WTC11 (cell line): ENCODE measurements around the gene PSMA4. TPM values are rescaled to one million over a fixed set of nuclear protein-coding genes. Genes with fewer than 3 reads are reported as not detected.

Experiments
- ATAC-seq: fragments of 200-7000 bp; cut with Tn5 transposase; 2 replicates; pipeline ENCODE4 v1.10.0; 2021; ENCODE audit warnings: mild to moderate bottlenecking, moderate library complexity
- CTCF ChIA-PET: fragments of 300-600 bp; sonication (Branson Sonifier 250); formaldehyde crosslinking; loops from one replicate; lab custom pipeline; 2021; ENCODE audit warnings: antibody characterized with exemption; lab: Charles Lee
- POLR2A ChIA-PET: fragments of 350-600 bp; sonication (Branson Sonifier 250); formaldehyde crosslinking; loops from one replicate; lab custom pipeline; 2021; ENCODE audit warnings: antibody characterized with exemption; lab: Charles Lee
- DNase-seq: peaks from one replicate; pipeline ENCODE4 v3.0.0; 2021; ENCODE audit warnings: low spot score
- H3K27ac Mint-ChIP-seq: 2 replicates; pipeline ENCODE4 v1.8.0; 2021; ENCODE audit warnings: mixed read lengths
- H3K27me3 Mint-ChIP-seq: 2 replicates; pipeline ENCODE4 v1.8.0; 2021; ENCODE audit warnings: low read depth, mild to moderate bottlenecking, moderate library complexity, mixed read lengths
- H3K36me3 Mint-ChIP-seq: 2 replicates; pipeline ENCODE4 v1.8.0; 2021; ENCODE audit warnings: mixed read lengths
- H3K4me1 Mint-ChIP-seq: 2 replicates; pipeline ENCODE4 v1.8.0; 2022; ENCODE audit warnings: mixed read lengths
- H3K4me3 Mint-ChIP-seq: 2 replicates; pipeline ENCODE4 v1.8.0; 2021; ENCODE audit warnings: mild to moderate bottlenecking, moderate library complexity, mixed read lengths
- H3K9me3 Mint-ChIP-seq: 2 replicates; pipeline ENCODE4 v1.8.0; 2021; ENCODE audit warnings: mixed read lengths
- AR ChIP-seq: fragments of 250-450 bp; sonication (Bioruptor Pico); IDR thresholded peaks from 2 replicates; pipeline ENCODE4 v1.9.0; 2021; ENCODE audit warnings: mild to moderate bottlenecking
- ATF3 ChIP-seq: sonication (generic); formaldehyde crosslinking; conservative IDR thresholded peaks from 2 replicates; pipeline ENCODE4 v1.8.1; 2022; ENCODE audit warnings: mild to moderate bottlenecking, missing genetic modification reagents
- EMX1 ChIP-seq: fragments of 250-450 bp; sonication (Bioruptor Pico); IDR thresholded peaks from 2 replicates; pipeline ENCODE4 v1.8.0; 2021; ENCODE audit warnings: mild to moderate bottlenecking
- HMGXB4 ChIP-seq: sonication (generic); formaldehyde crosslinking; IDR thresholded peaks from 2 replicates; pipeline ENCODE4 v1.8.1; 2023; ENCODE audit warnings: mild to moderate bottlenecking, moderate library complexity, missing genetic modification reagents
- JAZF1 ChIP-seq: fragments of 250-450 bp; sonication (Bioruptor Pico); IDR thresholded peaks from 2 replicates; pipeline ENCODE4 v1.9.0; 2021; ENCODE audit warnings: moderate library complexity, mild to moderate bottlenecking, inconsistent platforms
- JUN ChIP-seq: sonication (generic); formaldehyde crosslinking; IDR thresholded peaks from 2 replicates; pipeline ENCODE4 v1.8.0; 2023; ENCODE audit warnings: mild to moderate bottlenecking, missing genetic modification reagents
- NR1H2 ChIP-seq: sonication (generic); formaldehyde crosslinking; IDR thresholded peaks from 2 replicates; pipeline ENCODE4 v1.9.0; 2021; ENCODE audit warnings: mild to moderate bottlenecking, moderate library complexity, missing genetic modification reagents
- PRDM15 ChIP-seq: sonication (generic); formaldehyde crosslinking; IDR thresholded peaks from 2 replicates; pipeline ENCODE4 v1.8.0; 2022; ENCODE audit warnings: missing genetic modification reagents
- ZBTB21 ChIP-seq: sonication (generic); formaldehyde crosslinking; IDR thresholded peaks from 2 replicates; pipeline ENCODE4 v1.8.1; 2023; ENCODE audit warnings: mild to moderate bottlenecking, missing genetic modification reagents, borderline replicate concordance
- ZNF263 ChIP-seq: sonication (generic); formaldehyde crosslinking; IDR thresholded peaks from 2 replicates; pipeline ENCODE4 v1.8.1; 2022; ENCODE audit warnings: low read depth, mild to moderate bottlenecking, moderate library complexity, missing genetic modification reagents
- ZNF396 ChIP-seq: fragments of 250-450 bp; sonication (Bioruptor Pico); IDR thresholded peaks from 2 replicates; pipeline ENCODE4 v1.8.0; 2021; ENCODE audit warnings: mild to moderate bottlenecking, moderate library complexity, borderline replicate concordance
- ZNF416 ChIP-seq: fragments of 250-450 bp; sonication (Bioruptor Pico); IDR thresholded peaks from 2 replicates; pipeline ENCODE4 v1.9.0; 2021; ENCODE audit warnings: mild to moderate bottlenecking, inconsistent platforms
- total RNA-seq: library from RNA; stranded (reverse); gene quantifications from 3 replicates; pipeline ENCODE4 v1.2.3, GENCODE V29; 2021

The PSMA4 gene
- total RNA-seq, 1 experiment from 2014 or later, result 281 TPM

- Mint-ChIP-seq H3K27ac (no peak overlapping the region), H3K4me1 (no peaks in the 10 kb centered on the region)
- TF ChIP-seq EMX1 (CRISPR knock-in tag), result no peak
- no peak for TF ChIP-seq HMGXB4
- TF ChIP-seq ZNF263 (CRISPR knock-in tag), result no peak
- no peak for TF ChIP-seq ZBTB21 (CRISPR knock-in tag)
- TF ChIP-seq ATF3, result no peak
- no peak for TF ChIP-seq NR1H2
- TF ChIP-seq AR (CRISPR knock-in tag), result no peak
- no peak for TF ChIP-seq ZNF416 (CRISPR knock-in tag)
- TF ChIP-seq JUN (CRISPR knock-in tag), result no peak
- no peak for TF ChIP-seq JAZF1 (CRISPR knock-in tag)
- no peak for TF ChIP-seq PRDM15 (CRISPR knock-in tag)
- TF ChIP-seq ZNF396 (CRISPR knock-in tag), result no peak
- TF ChIP-seq, all 79 proteins: peak for 0
- peaks cover 3% of the 10 kb centered on the region; the same call in 1 of the 2 replicates for H3K9me3 Mint-ChIP-seq
- ChIA-PET CTCF (interaction anchor here (0.7 kb wide), 1 partner anchor 24 kb away, joined by 5 read pairs; no protein-coding TSS in a partner anchor), POLR2A (no interaction called here)
- H3K27me3 Mint-ChIP-seq, result peaks cover 1% of the 10 kb centered on the region; the same call in 1 of the 2 replicates
- no peak for DNase-seq
- H3K36me3 Mint-ChIP-seq, result peaks cover 15% of the 10 kb centered on the region
- H3K4me3 Mint-ChIP-seq, result no peak overlapping the region
- ATAC-seq, result peak; percentile 63
These were observed 58.9 kb downstream of the PSMA4 start for GRCh38 chr15:78599189-78599588.

Other genes starting within 250 kb of the PSMA4 start
- gene SKIC8, start 240.8 kb upstream of the PSMA4 start, total RNA-seq, result 49.5 to 55.6 TPM (median 50.9 TPM) in 3 replicates
- gene CRABP1, start 200.1 kb upstream of the PSMA4 start, total RNA-seq, result 374 to 444 TPM (median 377 TPM) in 3 replicates
- 86.0 to 89.5 TPM (median 89.3 TPM) in 3 replicates for gene IREB2, start 102.2 kb upstream of the PSMA4 start, total RNA-seq
- gene HYKK, start 32.9 kb upstream of the PSMA4 start, total RNA-seq, result 3.1 to 4.9 TPM (median 4.4 TPM) in 3 replicates
- 21.0 to 23.3 TPM (median 21.2 TPM) in 3 replicates for gene CHRNA5, start 25.1 kb downstream of the PSMA4 start, total RNA-seq
- gene CHRNA3, start 80.6 kb downstream of the PSMA4 start, total RNA-seq, result 2.2 to 4.4 TPM (median 3.2 TPM) in 3 replicates
- 3.7 to 10.1 TPM (median 4.0 TPM) in 3 replicates for gene CHRNB4, start 100.8 kb downstream of the PSMA4 start, total RNA-seq